ENCODE measurements around the gene CDY2A.
"Not testable (repeated sequence)": the region's sequence is repeated elsewhere in the genome, so short reads cannot be mapped to it uniquely, and the experiment has no call there.

Gene CDY2A

GRCh38 chrY:18044990-18045389, 19.4 kb downstream of the CDY2A start:
- not testable (repeated sequence) for H3K4me2 ChIP-seq (ENCODE audit: low read depth, low read length, poor library complexity, severe bottlenecking); H3K27me3 ChIP-seq (ENCODE audit: low read length)

GRCh38 chrY:18048149-18049040, 22.8 kb downstream of the CDY2A start:
- not testable (repeated sequence) for H3K9me2 ChIP-seq (replicated peaks; ENCODE audit: insufficient read depth, low read length); H3K9ac ChIP-seq (ENCODE audit: low read length); H3F3A ChIP-seq (ENCODE audit: insufficient read depth); H3K36me3 ChIP-seq (ENCODE audit: low read length); H2AFZ ChIP-seq (ENCODE audit: low read depth, low read length, severe bottlenecking); H3K27me3 ChIP-seq (ENCODE audit: low read length); H3K27ac ChIP-seq (ENCODE audit: low read depth, low read length); H3K4me2 ChIP-seq (ENCODE audit: low read depth, low read length, poor library complexity, severe bottlenecking); H3K79me2 ChIP-seq (ENCODE audit: insufficient read depth, low read length); H4K20me1 ChIP-seq (ENCODE audit: low read depth, low read length); H3K9me3 ChIP-seq (ENCODE audit: insufficient read depth, low read length); H3K4me3 ChIP-seq (ENCODE audit: insufficient read depth, low read length, poor library complexity, severe bottlenecking)

More at GRCh38 chrY:18044990-18045389, 19.4 kb downstream of the CDY2A start:
- H3K79me2 ChIP-seq (ENCODE audit: insufficient read depth, low read length); H3K9me3 ChIP-seq (ENCODE audit: insufficient read depth, low read length); H3K9ac ChIP-seq (ENCODE audit: low read length); H4K20me1 ChIP-seq (ENCODE audit: low read depth, low read length); H3K36me3 ChIP-seq (ENCODE audit: low read length); H3K9me2 ChIP-seq (replicated peaks; ENCODE audit: insufficient read depth, low read length); H3K27ac ChIP-seq (ENCODE audit: low read depth, low read length); H3K4me3 ChIP-seq (ENCODE audit: insufficient read depth, low read length, poor library complexity, severe bottlenecking); H3F3A ChIP-seq (ENCODE audit: insufficient read depth); H2AFZ ChIP-seq (ENCODE audit: low read depth, low read length, severe bottlenecking): not testable (repeated sequence)

GRCh38 chrY:18049061-18049460, 23.5 kb downstream of the CDY2A start:
- H4K20me1 ChIP-seq (ENCODE audit: low read depth, low read length); H3K4me3 ChIP-seq (ENCODE audit: insufficient read depth, low read length, poor library complexity, severe bottlenecking); H2AFZ ChIP-seq (ENCODE audit: low read depth, low read length, severe bottlenecking); H3F3A ChIP-seq (ENCODE audit: insufficient read depth); H3K9me3 ChIP-seq (ENCODE audit: insufficient read depth, low read length); H3K36me3 ChIP-seq (ENCODE audit: low read length); H3K9ac ChIP-seq (ENCODE audit: low read length); H3K79me2 ChIP-seq (ENCODE audit: insufficient read depth, low read length); H3K27me3 ChIP-seq (ENCODE audit: low read length); H3K27ac ChIP-seq (ENCODE audit: low read depth, low read length); H3K9me2 ChIP-seq (replicated peaks; ENCODE audit: insufficient read depth, low read length); H3K4me2 ChIP-seq (ENCODE audit: low read depth, low read length, poor library complexity, severe bottlenecking): not testable (repeated sequence)

GRCh38 chrY:18056473-18056872, 30.9 kb downstream of the CDY2A start:
- not testable (repeated sequence) for H4K20me1 ChIP-seq (ENCODE audit: low read depth, low read length); H3K79me2 ChIP-seq (ENCODE audit: insufficient read depth, low read length); H3K9ac ChIP-seq (ENCODE audit: low read length); H3K9me2 ChIP-seq (replicated peaks; ENCODE audit: insufficient read depth, low read length); H3K27ac ChIP-seq (ENCODE audit: low read depth, low read length); H3K36me3 ChIP-seq (ENCODE audit: low read length); H3K4me2 ChIP-seq (ENCODE audit: low read depth, low read length, poor library complexity, severe bottlenecking); H2AFZ ChIP-seq (ENCODE audit: low read depth, low read length, severe bottlenecking); H3K4me3 ChIP-seq (ENCODE audit: insufficient read depth, low read length, poor library complexity, severe bottlenecking); H3K27me3 ChIP-seq (ENCODE audit: low read length); H3K9me3 ChIP-seq (ENCODE audit: insufficient read depth, low read length); H3F3A ChIP-seq (ENCODE audit: insufficient read depth)

GRCh38 chrY:18073464-18073863, 47.9 kb downstream of the CDY2A start:
- not testable (repeated sequence) for H3K9me2 ChIP-seq (replicated peaks; ENCODE audit: insufficient read depth, low read length); H3K9ac ChIP-seq (ENCODE audit: low read length); H3F3A ChIP-seq (ENCODE audit: insufficient read depth); H4K20me1 ChIP-seq (ENCODE audit: low read depth, low read length); H3K4me3 ChIP-seq (ENCODE audit: insufficient read depth, low read length, poor library complexity, severe bottlenecking); H3K27me3 ChIP-seq (ENCODE audit: low read length); H2AFZ ChIP-seq (ENCODE audit: low read depth, low read length, severe bottlenecking); H3K79me2 ChIP-seq (ENCODE audit: insufficient read depth, low read length); H3K36me3 ChIP-seq (ENCODE audit: low read length); H3K9me3 ChIP-seq (ENCODE audit: insufficient read depth, low read length); H3K4me2 ChIP-seq (ENCODE audit: low read depth, low read length, poor library complexity, severe bottlenecking); H3K27ac ChIP-seq (ENCODE audit: low read depth, low read length)

Data from SU-DHL-6 (cell line).